IPS-11a (cell line): ENCODE data around the gene ASH1L.
"Not testable (repeated sequence)": the region's sequence is repeated elsewhere in the genome, so short reads cannot be mapped to it uniquely, and the experiment has no call there.

ENCODE experiments used
- H3K4me3 ChIP-seq: one replicate; pipeline ENCODE4 v1.5.1; 2013; ENCODE audit warnings: low read depth, low read length, control low read depth

The ASH1L gene

DNA sequence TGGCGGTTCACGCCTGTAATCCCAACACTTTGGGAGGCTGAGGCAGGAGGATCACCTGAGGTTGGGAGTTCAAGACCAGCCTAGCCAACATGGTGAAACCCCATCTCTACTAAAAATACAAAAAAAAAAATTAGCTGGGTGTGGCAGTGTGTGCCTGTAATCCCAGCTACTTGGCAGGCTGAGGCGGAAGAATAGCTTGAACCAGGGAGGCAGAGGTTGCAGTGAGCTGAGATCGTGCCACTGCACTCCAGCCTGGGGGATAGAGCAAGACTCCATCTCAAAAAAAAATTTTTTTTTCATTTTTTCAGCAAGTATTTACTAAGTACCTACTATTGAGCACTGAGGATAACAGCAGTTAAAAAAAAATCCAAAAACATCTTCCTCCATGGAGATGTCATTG lies 69.0 kb downstream of the ASH1L start:
- H3K4me3 ChIP-seq, result not testable (repeated sequence)

DNA sequence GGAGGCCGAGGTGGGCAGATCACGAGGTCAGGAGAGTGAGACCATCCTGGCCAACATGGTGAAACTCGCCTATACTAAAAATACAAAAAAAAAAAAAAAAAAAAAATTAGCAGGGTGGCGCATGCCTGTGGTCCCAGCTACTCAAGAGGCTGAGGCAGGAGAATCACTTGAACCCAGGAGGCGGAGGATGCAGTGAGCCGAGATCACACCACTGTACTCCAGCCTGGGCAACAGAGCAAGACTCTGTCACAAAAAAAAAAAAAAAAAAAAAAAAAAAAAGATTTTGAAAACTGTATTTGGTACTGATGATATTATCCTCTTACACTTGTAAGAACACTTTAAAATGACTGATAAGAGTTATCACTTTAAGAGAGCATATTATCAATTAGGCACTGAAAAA lies 74.2 kb downstream of the ASH1L start:
- not testable (repeated sequence) for H3K4me3 ChIP-seq

DNA sequence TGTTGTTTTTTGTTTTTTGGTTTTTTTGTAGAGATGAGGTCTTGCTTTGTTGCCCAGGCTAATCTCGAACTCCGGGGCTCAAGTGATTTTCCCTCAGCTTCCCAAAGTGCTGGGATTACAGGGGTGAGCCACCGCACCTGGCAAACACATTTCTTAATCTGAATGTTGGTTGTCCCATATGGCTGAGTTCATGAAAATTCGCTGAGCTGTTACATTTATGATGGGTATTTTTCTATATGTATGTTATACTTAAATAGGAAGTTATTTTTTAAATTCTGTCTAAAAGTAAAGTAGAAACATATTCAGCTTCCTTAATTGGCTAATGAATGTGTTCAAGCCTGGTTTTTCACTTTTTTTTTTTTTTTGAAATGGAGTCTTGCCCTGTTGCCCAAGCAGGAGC lies 75.1 kb downstream of the ASH1L start:
- no peak overlapping the region for H3K4me3 ChIP-seq

DNA sequence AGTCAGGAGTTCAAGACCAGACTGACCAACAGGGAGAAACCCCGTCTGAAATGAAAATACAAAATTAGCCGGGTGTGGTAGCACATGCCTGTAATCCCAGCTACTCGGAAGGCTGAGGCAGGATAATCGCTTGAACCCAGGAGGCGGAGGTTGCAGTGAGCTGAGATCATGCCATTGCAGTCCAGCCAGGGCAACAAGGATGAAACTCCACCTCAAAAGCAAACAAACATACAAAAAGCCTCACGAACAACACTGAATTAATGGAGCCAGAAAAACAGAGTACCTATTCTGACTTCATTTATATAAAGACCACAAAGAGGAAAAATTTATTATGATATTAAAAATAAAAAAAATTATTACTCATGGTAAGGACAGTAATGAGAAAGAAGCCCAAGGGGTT lies 75.7 kb downstream of the ASH1L start:
- not testable (repeated sequence) for H3K4me3 ChIP-seq

DNA sequence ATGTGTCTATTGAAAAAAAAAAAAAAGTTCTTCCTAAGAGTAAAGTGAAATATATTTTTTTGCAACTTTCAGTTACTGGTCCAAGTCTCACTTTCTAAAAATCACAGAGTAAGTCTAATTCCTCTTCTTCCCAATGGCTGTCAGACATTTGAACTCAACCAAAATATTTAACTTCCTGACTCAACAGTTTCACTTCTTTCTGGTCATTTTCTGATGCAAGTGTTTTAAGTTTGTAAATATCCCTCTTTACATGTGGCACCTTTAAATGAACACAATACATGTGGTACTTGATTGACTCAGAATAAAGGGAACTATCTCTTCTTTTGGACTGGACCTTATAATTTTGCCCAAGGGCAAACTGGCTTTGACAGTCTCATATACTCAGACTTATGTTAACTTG lies 76.7 kb downstream of the ASH1L start:
- H3K4me3 ChIP-seq, result no peak overlapping the region

DNA sequence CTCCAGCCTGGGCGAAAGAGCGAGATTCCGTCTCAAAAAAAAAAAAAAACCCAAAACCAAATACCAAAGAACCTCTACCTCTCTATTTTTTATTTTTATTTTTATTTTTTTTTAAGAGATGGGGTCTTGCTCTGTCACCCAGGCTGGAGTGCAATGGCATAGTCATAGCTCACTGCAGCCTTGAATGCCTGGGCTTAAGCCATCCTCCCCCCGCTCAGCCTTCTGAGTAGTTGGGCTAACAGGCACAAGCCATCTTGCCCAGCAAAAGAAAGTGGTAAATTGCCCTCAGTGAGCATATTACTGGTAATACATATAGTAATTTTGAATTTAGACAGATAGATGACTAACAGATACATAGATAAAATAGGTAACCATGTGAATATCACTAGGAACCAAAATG lies 77.4 kb downstream of the ASH1L start:
- no peak overlapping the region for H3K4me3 ChIP-seq

DNA sequence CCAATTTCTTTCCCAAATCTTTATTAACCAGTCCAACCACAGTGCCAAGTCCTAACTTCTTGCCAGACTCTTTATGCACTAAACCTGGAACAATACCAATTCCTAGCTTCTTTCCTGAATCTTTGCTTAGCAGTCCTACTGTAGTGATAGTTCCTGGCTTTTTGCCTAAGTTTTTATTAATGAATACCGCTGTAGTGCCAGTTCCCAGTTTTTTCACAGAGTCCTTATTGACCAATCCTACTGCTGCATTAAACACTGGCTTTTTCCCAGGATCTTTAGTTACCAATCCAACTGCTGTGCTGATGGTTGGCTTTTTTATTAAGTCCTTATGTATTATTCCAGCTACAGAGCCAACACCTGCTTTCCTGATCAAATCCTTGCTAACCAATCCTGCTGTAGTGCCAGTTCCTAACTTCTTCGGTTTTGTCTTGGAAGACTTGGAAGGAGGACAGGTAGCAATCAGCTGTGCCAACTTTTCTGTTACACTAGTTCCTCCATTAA lies 80.8 kb downstream of the ASH1L start:
- H3K4me3 ChIP-seq, result no peak overlapping the region

DNA sequence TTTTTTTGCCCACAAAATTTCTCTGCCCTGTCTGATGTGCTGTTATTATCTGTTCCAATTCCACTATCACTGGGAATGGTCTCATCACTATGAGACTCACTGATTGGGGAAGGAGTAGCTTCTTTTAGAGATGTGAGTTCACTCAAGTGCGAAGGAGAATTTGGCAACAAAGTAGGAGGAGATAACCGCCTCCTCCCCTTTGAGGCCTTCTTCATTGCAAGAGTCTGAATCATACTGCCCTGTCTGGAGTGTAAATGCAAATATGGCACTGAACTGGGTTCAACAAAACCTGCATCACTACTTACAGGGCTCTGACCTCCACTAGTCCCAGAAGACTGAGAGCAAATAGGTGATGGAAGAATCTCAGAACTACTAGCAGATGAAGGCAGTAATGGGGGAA lies 83.4 kb downstream of the ASH1L start:
- H3K4me3 ChIP-seq, result no peak overlapping the region

DNA sequence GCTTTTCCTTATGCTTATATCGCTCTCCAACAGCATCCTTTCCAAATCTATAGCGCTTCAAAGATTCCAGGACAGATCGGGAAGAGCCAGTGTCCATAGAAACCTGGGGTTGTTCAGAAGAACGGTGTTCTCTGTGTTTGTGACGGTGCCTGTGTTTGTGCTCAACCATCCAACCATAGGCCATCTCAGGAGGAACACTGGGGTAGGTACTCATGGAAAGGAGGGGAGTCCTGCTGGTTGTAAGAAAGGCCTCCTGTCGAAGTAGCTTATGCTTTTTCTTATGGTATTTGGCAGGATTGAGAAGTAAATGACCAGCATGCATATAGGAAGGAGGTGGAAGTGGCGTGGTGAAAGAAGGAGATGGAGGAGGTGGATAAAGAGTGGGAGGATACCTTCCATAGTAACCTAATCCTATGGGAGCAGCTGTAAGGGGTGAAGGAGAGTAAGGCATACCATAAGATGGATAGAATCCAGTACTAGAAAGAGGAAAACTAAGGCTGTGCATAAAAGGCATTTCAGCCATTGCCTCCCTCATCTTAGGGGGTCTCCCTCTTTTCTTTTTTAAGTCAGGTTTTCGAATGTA lies 84.2 kb downstream of the ASH1L start:
- H3K4me3 ChIP-seq, result no peak overlapping the region

DNA sequence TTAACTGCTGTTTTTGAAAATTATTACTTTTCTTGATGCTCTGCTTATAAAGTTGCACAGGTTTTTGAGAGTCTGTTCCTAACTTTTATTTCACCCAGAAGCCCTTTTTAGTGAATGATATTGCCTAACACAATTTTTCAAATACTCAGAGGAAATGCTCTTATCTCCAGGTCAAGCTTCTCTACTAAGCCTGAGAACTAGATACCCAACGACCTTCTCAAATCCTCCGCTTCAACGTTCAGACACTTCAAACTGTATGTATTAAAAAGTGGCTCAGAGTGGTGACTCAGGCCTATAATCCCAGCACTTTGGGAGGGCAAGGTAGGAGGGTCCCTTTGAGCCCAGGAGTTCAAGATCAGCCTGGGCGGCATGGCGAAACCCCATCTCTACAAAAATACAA lies 88.5 kb downstream of the ASH1L start:
- no peak overlapping the region for H3K4me3 ChIP-seq

DNA sequence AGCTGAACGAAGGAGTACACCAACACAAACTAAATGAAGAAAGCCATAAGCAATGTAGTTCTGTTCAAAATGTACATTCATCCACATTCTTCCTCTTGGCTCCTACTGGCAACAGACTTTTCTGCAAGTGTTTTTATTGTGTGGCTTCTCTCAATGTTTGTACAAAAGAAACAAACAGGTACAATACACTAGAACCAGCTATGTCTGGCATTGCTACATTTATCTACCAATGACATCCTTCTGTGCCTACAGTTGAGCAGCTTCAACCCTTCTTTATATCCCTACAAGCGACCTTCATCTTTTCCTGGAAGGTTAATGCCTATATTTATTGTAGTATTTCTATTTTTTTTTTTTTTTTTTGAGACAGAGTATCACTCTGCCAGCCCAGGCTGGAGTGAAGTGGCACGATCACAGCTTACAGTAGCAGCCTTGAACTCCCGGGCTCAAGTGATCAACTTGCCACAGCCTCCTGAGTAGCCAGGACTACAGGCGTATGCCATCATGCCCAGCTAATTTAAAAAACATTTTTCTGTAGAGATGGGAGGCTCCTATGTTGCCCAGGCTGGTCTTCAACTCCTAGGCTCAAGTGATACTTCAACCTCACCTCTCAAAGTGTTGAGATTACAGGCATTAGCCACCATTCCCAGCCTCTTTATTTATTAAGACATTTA lies 89.3 kb downstream of the ASH1L start:
- no peak overlapping the region for H3K4me3 ChIP-seq

DNA sequence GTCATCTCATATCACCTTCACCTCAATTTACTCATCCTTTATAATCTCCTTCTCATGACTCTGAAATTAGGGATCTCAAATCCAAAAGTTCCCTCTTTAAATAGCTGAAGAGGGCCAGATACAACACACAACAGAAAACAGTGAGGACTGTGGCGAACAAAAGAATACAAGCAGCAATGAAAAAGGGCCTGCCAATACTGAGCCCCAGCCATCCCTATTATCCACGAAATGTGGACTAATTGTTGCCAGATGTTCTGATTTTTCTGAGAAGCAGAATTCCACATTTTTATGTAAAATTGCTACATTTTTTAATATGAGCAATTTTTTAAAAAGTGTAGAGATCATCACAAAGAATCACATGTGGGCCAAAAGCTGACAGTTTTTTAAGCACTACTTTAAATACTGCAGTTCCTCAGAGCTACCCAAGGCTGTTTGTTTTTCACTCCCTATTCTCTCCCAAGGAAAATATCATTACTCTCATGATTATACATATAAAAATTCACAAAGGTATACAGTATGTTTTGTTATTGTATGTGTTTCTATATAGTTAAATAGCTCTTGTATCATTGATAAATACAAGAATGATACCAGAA lies 90.0 kb downstream of the ASH1L start:
- no peak overlapping the region for H3K4me3 ChIP-seq

DNA sequence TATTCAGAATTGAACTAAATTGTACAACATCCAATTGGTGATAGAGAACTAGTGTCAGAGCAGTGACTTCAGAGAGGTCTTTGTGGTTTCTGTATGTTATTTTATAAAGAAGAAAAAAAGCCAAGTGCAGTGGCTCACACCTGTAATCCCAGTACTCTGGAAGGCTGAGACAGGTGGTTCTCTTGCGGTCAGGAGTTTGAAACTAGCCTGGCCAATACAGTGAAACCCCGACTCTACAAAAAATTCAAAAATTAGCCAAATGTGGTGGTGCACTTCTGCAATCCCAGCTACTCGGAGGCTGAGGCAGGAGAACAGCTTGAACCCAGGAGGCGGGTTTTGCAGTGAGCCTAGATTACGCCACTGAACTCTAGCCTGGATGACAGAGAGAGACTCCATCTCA lies 90.7 kb downstream of the ASH1L start:
- no peak overlapping the region for H3K4me3 ChIP-seq

DNA sequence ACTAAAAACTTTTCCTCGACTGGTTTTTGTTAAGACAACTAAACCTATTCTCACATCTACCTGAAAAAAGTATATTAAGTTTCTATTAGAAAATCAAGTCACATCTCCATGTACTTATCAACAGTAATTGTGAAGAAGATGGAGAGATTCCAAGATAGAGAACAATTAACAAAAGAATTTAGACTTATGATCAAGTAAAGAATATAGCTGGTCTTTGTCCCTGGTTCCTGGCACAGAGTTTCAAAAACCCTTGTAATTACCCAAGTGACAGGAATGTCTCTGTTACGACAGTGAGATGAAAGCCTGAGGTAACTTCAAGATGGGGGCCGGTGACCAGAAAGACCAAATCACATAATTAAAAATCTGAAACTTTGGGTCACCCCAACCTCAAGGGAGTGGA lies 91.6 kb downstream of the ASH1L start:
- H3K4me3 ChIP-seq, result no peak overlapping the region

DNA sequence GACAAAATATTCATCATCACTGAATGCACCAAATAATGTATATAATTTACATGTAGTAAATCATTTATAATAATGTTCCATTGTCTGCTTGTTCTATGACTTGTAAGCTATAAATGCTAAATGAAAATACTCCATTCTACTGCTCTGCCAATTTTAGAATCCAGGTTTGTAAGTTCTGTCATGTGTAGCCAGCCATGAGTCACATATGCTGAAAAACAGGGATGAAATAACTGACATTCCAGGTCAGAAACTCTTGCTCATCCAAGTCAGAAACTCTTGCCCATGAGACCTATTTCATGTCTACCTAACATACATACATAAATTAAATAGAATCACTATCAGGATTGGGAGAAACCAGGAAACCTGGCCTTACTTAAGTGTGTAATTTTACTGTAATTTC lies 95.6 kb downstream of the ASH1L start:
- no peak overlapping the region for H3K4me3 ChIP-seq

DNA sequence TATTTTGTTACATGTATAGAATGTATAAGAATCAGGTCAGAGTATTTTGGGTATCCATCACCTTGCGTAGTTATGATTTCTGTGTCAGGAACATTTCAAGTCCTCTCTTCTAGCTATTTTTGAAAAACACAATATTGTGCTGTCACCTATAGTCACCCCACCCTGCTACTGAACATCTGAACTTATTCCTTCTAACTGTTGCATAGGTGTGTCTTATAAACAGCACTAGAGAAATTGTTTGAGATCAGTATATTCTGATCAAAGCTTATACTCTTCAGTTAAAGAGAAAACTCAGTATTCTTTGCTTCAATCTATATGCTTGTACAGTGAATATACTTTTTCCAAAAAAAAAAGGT lies 96.0 kb downstream of the ASH1L start:
- no peak overlapping the region for H3K4me3 ChIP-seq

DNA sequence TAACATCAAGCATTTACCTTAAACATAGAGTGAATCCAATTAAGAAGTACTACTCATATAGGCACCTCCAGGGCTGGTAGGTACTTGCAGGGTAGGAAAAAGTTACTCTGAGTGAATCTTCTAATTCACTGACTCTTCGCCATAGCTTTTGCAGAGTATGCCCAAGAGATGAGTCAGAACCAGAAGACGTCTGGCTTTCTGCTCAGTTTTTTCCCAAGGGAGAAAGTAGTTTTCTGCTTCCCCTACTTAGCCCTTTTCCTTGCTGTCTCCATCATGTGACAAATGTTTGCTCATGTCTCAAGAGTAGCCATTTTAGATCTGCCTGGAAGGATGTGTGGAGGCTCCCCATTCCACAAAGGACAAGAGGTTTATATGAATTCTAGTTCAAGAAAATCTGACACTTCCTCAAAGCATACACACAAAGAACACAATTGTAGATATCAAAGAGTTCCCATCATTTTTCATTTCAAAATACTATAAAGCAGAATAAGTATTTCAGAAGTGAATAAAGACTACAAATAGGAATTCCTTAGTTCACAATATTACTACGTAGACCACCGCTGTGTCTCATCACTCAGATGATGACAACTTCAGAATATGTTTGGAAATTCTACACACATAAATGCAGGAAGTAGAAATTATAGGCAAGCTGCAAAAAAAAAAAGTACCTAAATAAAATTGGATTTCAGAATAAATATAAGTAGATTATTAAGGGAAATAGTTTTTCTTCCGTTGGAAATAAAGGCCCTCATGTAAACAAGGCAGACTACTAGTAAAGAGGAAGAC lies 98.5 kb downstream of the ASH1L start:
- H3K4me3 ChIP-seq, result no peak overlapping the region

DNA sequence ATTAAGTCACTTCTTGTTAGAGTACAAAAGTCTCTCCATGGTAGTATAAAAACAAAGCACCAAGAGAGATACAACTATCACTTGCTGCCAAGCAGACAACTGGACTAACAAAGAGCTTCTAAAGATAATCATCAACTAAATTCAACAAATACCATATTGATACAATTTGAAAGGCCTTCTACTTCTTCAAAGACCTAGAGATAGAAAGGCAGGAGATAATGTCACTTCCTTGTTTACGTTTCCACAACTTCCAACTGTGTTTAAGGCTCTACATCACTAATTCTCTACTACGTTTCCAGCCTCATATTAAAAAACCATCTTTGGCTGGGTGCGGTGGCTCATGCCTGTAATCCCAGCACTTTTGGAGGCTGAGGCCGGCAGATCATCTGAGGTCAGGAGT lies 104.5 kb downstream of the ASH1L start:
- H3K4me3 ChIP-seq, result no peak overlapping the region

DNA sequence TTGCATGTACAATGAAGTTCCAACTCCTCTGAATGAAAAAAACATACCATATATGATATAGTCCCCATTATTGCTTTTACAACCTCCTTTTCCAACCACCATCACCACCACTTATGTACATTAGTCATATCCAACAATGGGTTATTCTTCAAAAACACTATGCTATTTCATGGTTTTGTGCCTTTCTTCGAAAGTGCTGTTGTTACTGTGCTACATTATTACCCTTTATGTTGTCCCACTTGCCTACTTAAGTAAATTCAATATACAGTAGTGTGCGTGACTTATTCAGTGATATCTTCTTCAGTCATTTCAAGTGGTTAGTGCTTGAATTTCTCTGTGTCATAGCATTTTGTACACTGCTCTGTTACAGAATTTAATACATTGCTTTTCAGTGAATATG lies 105.3 kb downstream of the ASH1L start:
- no peak overlapping the region for H3K4me3 ChIP-seq

DNA sequence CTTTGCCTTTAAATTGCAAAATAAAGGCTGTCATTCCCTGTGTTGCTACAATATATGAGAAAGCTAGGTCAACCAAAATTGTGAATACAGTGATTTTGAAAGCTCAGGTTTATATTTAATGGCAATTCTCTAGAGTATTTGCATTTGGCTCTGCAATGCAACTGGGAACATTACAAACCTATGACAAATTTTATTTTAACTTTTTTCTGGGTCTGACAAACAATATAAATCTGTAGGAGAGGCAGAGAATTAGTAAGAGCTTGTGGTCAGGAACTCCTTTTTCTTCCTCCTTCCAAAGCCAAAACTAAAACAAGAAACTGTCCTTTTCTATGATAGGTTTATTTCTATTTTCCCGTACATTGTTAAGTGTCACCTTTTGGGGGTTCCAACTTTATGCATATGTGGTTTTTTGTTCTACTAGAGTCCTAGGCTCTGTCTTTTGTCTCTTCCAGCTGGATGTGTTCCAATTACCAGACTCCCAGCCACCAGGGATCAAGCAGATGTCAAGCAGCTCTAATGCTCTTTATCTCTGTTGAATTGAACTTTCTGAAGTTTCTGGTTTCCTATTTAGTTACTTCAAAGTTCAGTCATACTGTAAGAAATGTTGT lies 106.9 kb downstream of the ASH1L start:
- no peak overlapping the region for H3K4me3 ChIP-seq

DNA sequence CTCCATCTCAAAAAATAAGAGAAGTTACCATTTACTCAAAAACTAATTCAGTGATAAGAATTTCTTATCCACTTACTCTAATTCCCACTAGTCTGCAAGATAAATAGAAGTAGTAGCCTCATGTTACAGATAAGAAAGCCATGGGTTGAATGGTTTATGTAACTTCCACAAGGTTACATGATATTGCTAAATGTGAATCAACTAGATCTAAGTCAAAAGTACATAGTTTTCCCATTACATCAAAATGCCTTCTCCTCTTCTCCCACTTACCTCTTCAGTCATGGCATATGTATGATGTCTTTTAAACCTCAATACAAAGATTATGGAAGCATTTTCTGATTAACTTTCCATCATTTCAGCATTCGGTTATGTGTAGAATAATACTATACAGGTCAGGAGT lies 108.5 kb downstream of the ASH1L start:
- no peak overlapping the region for H3K4me3 ChIP-seq

DNA sequence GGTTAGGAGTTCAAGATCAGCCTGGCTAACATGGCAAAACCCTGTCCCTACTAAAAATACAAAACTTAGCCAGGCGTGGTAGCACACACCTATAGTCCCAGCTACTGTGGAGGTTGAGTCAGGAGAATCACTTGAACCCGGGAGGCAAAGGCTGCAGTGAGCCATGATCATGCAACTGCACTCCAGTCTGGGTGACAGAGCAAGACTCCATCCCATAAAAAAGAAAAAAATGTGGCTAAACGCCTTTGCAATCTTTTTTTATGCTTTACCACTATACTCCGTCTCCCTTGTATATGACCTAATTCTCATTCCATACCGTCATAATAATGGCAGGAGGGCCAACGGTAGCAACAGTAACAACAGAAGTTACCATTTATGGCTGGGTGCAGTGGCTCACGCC lies 109.5 kb downstream of the ASH1L start:
- no peak overlapping the region for H3K4me3 ChIP-seq
